Measurements from ENCODE around the gene RPL22.

Gene RPL22

DNA sequence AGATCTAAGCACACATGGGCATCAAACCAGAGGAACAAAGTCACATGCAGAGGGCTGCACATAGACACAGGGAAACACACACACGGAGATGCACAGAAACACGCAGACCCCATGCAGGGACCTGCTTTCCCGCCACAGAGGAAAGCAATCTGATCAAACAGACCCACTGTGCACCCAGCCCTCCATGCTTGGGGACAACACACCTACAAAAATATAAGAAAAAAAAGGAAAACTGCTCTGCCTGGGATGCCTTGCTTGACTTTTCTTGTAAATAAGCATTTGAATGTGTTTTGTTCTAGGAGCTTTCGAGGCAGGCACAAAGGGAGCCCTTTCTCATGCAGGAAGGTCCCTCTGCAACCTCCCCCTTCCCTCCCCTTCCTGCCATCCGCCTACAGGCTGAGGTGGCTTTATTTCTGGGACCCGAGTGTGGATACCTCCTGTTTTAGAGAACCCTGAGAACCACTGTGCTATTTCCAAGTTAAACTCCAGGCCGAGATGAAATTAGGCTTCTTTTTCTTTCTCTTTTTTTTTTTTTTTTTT is 39.9 kb upstream of the RPL22 start:
- TF ChIP-seq ZFX (IDR thresholded peaks at IDR 0.05) (no peak), CTCF (conservative IDR thresholded peaks at IDR 0.05) (no peak)
- no peak overlapping the region for H3K27ac ChIP-seq

GRCh38 chr1:6237093-6237492 is 37.7 kb upstream of the RPL22 start:
- no peak for TF ChIP-seq CTCF (conservative IDR thresholded peaks at IDR 0.05)
- TF ChIP-seq ZFX (IDR thresholded peaks at IDR 0.05): no peak
- no peak overlapping the region for H3K27ac ChIP-seq

- no peak for TF ChIP-seq CTCF (conservative IDR thresholded peaks at IDR 0.05)
- no peak for TF ChIP-seq ZFX (IDR thresholded peaks at IDR 0.05)
- H3K27ac ChIP-seq: peak overlapping the region; percentile 84
Observed at GRCh38 chr1:6235296-6235677, 35.9 kb upstream of the RPL22 start.

- H3K27ac ChIP-seq: peak overlapping the region; percentile 84
- TF ChIP-seq ZFX (IDR thresholded peaks at IDR 0.05) (no peak), CTCF (conservative IDR thresholded peaks at IDR 0.05) (no peak)
Observed at GRCh38 chr1:6234502-6235295, 35.3 kb upstream of the RPL22 start.

DNA sequence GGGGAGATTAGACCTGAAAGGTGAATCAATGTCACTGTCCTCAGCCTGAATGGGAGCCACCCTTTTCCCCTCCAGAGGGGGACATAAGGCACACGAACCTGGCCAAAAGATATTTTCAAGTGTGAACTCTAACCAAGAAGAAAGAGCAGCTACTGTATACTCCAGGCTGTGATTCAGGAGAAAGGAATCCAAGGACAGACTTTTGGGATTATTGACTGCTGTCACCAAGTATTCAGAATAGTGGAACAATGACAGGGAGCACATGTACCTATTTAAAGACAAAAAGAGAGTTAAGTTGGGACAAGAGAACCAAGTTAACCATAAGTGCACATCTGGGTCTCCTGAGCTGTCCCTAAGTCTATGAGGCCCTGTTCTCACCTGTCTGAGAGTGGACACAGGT is 34.0 kb upstream of the RPL22 start:
- no peak overlapping the region for H3K27ac ChIP-seq

GRCh38 chr1:6225651-6226050 is 26.3 kb upstream of the RPL22 start:
- no peak for TF ChIP-seq CTCF (conservative IDR thresholded peaks at IDR 0.05)
- TF ChIP-seq ZFX (IDR thresholded peaks at IDR 0.05): no peak
- H3K27ac ChIP-seq: no peak overlapping the region

More for the DNA sequence above, 34.0 kb upstream of the RPL22 start:
- TF ChIP-seq ZFX (IDR thresholded peaks at IDR 0.05): no peak
- no peak for TF ChIP-seq CTCF (conservative IDR thresholded peaks at IDR 0.05)

DNA sequence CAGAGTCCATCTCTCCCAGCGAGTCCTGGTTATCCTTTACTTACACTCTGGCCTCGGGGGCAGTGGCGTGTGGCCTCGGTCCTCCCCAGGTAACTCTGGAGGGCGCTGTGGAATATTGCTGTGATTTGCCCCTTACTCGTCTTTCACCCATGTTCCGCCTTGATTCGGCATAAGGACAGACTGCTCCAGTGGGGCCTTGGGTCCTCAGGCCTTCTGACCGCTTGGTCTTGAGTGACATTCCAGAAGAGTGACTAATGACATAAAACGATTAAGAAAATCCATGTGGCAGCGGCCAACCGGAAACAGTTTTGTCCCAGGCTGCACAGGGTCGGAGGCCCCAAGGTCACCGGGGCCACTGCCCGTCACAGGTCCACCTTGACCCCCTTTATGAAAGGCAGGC is 25.3 kb upstream of the RPL22 start:
- H3K27ac ChIP-seq: no peak overlapping the region
- no peak for TF ChIP-seq CTCF (conservative IDR thresholded peaks at IDR 0.05)
- no peak for TF ChIP-seq ZFX (IDR thresholded peaks at IDR 0.05)
